ENCODE measurements around the gene HECTD4. TPM values are rescaled to one million over a fixed set of nuclear protein-coding genes. Genes with fewer than 3 reads are reported as not detected.
"Not testable (repeated sequence)": the region's sequence is repeated elsewhere in the genome, so short reads cannot be mapped to it uniquely, and the experiment has no call there.

Gene HECTD4
- total RNA-seq, 1 experiment from 2014 or later: 31.2 TPM

GRCh38 chr12:112340230-112340629 is 42.0 kb downstream of the HECTD4 start (continued):
- no peak for TF ChIP-seq MAX (IDR thresholded peaks at IDR 0.05)

DNA sequence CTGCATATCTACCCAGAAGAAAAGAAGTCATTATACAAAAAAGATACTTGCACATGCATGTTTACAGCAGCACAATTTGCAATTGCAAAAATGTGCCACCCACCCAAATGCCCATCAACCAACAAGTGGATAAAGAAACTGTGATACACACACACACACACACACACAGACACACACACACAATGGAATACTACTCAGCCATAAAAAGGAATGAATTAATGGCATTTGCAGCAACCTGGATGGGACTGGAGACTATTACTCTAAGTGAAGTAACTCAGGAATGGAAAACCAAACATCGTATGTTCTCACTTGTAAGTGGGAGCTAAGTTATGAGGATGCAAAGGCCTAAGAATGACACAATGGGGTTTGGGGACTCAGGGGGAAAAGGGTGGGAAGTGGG is 47.2 kb downstream of the HECTD4 start:
- RAD21 ChIA-PET (ENCODE audit: low non-redundant PET in 1 of 2, low total read pairs in 2 of 2, uncharacterized antibody in 2 of 2, unreplicated experiment in 2 of 2); CTCF ChIA-PET; DNase-seq (ENCODE audit: low read depth, low spot score): not testable (repeated sequence)

DNA sequence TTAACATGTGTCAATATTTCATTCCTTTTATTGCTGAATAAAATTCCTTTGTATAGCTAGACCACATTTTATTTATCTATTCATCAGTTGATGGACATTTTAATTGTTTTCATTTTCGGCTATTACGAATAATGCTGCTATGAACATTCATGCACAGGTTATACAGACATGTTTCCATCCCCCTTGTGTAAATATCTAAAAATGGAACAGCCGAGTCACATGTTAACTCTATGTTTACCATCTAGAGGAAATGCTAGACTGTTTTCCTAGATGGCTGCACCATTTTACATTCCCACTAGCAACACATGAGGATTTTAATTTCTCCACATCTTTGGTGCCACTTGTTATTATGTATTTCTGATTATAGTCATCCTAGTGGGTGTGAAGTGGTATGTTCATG is 49.2 kb downstream of the HECTD4 start:
- ChIA-PET POLR2A (interaction anchor here (0.6 kb wide), 1 partner anchor 9 kb away, joined by 3 read pairs; no protein-coding TSS in a partner anchor), RAD21 (ENCODE audit: low non-redundant PET in 1 of 2, low total read pairs in 2 of 2, uncharacterized antibody in 2 of 2, unreplicated experiment in 2 of 2) (no interaction called here)

More for the DNA sequence above, 47.2 kb downstream of the HECTD4 start:
- H4K20me1 ChIP-seq (ENCODE audit: insufficient read depth); H3K36me3 ChIP-seq (ENCODE audit: control insufficient read depth in 1 of 2, insufficient read depth in 2 of 2, low read length in 2 of 2); H2AFZ ChIP-seq (ENCODE audit: low read depth, low read length, poor library complexity, severe bottlenecking); H3K4me1 ChIP-seq (ENCODE audit: control insufficient read depth in 1 of 2, insufficient read depth in 2 of 2, low read length in 2 of 2); ATAC-seq; H3K4me3 ChIP-seq (replicated peaks in 1 of 2; ENCODE audit: low read depth in 1 of 2, low read length in 2 of 2); H3K9me3 ChIP-seq (ENCODE audit: control insufficient read depth in 1 of 2, insufficient read depth in 1 of 2, low read depth in 1 of 2, low read length in 2 of 2); H3K9ac ChIP-seq (ENCODE audit: low read length); BruUV-seq (replicated peaks); POLR2A ChIA-PET; H3K9me2 ChIP-seq (ENCODE audit: insufficient read depth); H3K27me3 ChIP-seq (ENCODE audit: insufficient read depth, low read length); H3K4me2 ChIP-seq (ENCODE audit: low read length); H3K27ac ChIP-seq (ENCODE audit: low read depth, low read length); intact Hi-C loops (cut with micrococcal nuclease); H3K79me2 ChIP-seq (ENCODE audit: insufficient read depth, low read length): not testable (repeated sequence)

More for the DNA sequence above, 49.2 kb downstream of the HECTD4 start:
- no peak overlapping the region for H2AFZ ChIP-seq (ENCODE audit: low read depth, low read length, poor library complexity, severe bottlenecking)
- intact Hi-C loops (cut with micrococcal nuclease): no loop called here
- no peaks in the 10 kb centered on the region for H3K79me2 ChIP-seq (ENCODE audit: insufficient read depth, low read length)
- no peak for ATAC-seq
- BruUV-seq (replicated peaks): no TSS peak
- CTCF ChIA-PET: no interaction called here
- no peaks in the 10 kb centered on the region for H3K9me3 ChIP-seq (ENCODE audit: control insufficient read depth in 1 of 2, insufficient read depth in 1 of 2, low read depth in 1 of 2, low read length in 2 of 2)
- H3K36me3 ChIP-seq (ENCODE audit: control insufficient read depth in 1 of 2, insufficient read depth in 2 of 2, low read length in 2 of 2): no peaks in the 10 kb centered on the region
- H3K9me2 ChIP-seq (ENCODE audit: insufficient read depth): no peaks in the 10 kb centered on the region
- no peak overlapping the region for H3K27ac ChIP-seq (ENCODE audit: low read depth, low read length)
- TF ChIP-seq ELF1 (IDR thresholded peaks at IDR 0.05; ENCODE audit: borderline replicate concordance, low read depth): no peak
- TF ChIP-seq JUND (IDR thresholded peaks at IDR 0.05): no peak
- no peak for TF ChIP-seq SIN3A (IDR thresholded peaks at IDR 0.05; ENCODE audit: low read depth)
- TF ChIP-seq, protein P1, sequence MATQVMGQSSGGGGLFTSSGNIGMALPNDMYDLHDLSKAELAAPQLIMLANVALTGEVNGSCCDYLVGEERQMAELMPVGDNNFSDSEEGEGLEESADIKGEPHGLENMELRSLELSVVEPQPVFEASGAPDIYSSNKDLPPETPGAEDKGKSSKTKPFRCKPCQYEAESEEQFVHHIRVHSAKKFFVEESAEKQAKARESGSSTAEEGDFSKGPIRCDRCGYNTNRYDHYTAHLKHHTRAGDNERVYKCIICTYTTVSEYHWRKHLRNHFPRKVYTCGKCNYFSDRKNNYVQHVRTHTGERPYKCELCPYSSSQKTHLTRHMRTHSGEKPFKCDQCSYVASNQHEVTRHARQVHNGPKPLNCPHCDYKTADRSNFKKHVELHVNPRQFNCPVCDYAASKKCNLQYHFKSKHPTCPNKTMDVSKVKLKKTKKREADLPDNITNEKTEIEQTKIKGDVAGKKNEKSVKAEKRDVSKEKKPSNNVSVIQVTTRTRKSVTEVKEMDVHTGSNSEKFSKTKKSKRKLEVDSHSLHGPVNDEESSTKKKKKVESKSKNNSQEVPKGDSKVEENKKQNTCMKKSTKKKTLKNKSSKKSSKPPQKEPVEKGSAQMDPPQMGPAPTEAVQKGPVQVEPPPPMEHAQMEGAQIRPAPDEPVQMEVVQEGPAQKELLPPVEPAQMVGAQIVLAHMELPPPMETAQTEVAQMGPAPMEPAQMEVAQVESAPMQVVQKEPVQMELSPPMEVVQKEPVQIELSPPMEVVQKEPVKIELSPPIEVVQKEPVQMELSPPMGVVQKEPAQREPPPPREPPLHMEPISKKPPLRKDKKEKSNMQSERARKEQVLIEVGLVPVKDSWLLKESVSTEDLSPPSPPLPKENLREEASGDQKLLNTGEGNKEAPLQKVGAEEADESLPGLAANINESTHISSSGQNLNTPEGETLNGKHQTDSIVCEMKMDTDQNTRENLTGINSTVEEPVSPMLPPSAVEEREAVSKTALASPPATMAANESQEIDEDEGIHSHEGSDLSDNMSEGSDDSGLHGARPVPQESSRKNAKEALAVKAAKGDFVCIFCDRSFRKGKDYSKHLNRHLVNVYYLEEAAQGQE (IDR thresholded peaks at IDR 0.05; ENCODE audit: low read depth): no peak
- no peak for TF ChIP-seq SP1 (IDR thresholded peaks at IDR 0.05; ENCODE audit: low read depth)
- TF ChIP-seq POLR2A (IDR thresholded peaks at IDR 0.05; ENCODE audit: borderline replicate concordance, extremely low read depth, insufficient read depth, insufficient read length): no peak
- TF ChIP-seq, protein P2, sequence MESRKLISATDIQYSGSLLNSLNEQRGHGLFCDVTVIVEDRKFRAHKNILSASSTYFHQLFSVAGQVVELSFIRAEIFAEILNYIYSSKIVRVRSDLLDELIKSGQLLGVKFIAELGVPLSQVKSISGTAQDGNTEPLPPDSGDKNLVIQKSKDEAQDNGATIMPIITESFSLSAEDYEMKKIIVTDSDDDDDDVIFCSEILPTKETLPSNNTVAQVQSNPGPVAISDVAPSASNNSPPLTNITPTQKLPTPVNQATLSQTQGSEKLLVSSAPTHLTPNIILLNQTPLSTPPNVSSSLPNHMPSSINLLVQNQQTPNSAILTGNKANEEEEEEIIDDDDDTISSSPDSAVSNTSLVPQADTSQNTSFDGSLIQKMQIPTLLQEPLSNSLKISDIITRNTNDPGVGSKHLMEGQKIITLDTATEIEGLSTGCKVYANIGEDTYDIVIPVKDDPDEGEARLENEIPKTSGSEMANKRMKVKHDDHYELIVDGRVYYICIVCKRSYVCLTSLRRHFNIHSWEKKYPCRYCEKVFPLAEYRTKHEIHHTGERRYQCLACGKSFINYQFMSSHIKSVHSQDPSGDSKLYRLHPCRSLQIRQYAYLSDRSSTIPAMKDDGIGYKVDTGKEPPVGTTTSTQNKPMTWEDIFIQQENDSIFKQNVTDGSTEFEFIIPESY (IDR thresholded peaks at IDR 0.05; ENCODE audit: extremely low read depth, insufficient replicate concordance, low read length): no peak
- no peak for TF ChIP-seq EZH2phosphoT487 (IDR thresholded peaks at IDR 0.05; ENCODE audit: borderline replicate concordance)
- TF ChIP-seq EZH2 (IDR thresholded peaks at IDR 0.05): no peak
- no peak for TF ChIP-seq FOSL1 (IDR thresholded peaks at IDR 0.05; ENCODE audit: low read depth)
- no peak for TF ChIP-seq ZFX (IDR thresholded peaks at IDR 0.05)
- no peak for DNase-seq (ENCODE audit: low read depth, low spot score)
- H4K20me1 ChIP-seq (ENCODE audit: insufficient read depth): no peaks in the 10 kb centered on the region
- no peaks in the 10 kb centered on the region for H3K4me1 ChIP-seq (ENCODE audit: control insufficient read depth in 1 of 2, insufficient read depth in 2 of 2, low read length in 2 of 2)
- no peak overlapping the region for H3K9ac ChIP-seq (ENCODE audit: low read length)
- H3K4me3 ChIP-seq (replicated peaks in 1 of 2; ENCODE audit: low read depth in 1 of 2, low read length in 2 of 2): no peak overlapping the region
- H3K4me2 ChIP-seq (ENCODE audit: low read length): no peak overlapping the region
- no peaks in the 10 kb centered on the region for H3K27me3 ChIP-seq (ENCODE audit: insufficient read depth, low read length)
